ENCODE results near the gene GRK5.

DNA sequence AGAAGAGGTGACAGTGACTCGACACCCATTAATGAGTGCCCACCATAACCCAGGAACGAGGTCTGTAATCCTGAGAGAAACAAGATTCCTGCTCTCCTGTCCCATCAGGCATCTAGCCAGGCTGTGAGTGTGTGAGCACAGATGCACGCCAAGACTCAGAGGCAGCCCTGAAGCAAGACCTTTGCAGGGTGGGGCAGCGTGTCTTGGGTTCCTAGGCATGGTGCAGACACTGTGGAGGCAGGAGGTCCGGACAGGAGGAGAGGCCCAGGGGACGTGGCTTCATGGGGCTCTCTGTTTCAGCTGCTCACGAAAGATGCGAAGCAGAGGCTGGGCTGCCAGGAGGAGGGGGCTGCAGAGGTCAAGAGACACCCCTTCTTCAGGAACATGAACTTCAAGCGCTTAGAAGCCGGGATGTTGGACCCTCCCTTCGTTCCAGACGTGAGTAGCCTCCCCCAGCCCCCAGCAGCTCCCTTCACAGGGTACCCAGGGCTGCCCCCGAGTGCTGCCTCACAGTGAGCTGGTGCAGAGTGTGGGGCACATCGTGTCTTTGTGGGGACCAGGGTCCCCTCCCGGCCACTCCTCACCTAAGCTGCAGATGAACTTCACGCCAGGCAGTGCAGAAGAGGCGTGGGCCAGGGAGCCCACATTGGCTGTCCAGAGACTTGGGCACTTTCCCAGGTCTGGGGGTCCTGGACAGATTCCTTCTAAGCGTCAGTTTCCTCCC, 240.6 kb downstream of the GRK5 start:
- TF ChIP-seq CTCF (IDR thresholded peaks at IDR 0.05), result no peak
- no peak for TF ChIP-seq EZH2 (IDR thresholded peaks at IDR 0.05)
